ENCODE results near the gene RNASEH2B.
A peak's percentile ranks its signal among the peaks of the same experiment; 100 is the strongest.

The RNASEH2B gene

DNA sequence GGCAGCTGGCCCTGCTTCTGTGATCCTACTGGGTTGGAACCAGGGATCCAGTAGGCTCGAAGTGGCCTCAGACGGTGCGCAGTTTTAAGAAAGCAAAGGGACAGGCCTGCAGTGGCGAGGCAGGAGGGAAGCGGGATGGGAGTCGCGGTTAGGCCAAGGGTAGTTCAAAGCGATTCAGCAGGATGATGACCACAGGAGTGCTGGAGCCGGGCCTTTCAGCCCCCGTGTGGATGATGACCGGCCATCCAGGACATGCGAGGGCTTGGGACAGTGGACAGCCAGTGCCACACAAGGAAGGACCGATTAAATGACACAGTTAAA is 854 bp downstream of the RNASEH2B start:
- peak; percentile 29 for DNase-seq

DNA sequence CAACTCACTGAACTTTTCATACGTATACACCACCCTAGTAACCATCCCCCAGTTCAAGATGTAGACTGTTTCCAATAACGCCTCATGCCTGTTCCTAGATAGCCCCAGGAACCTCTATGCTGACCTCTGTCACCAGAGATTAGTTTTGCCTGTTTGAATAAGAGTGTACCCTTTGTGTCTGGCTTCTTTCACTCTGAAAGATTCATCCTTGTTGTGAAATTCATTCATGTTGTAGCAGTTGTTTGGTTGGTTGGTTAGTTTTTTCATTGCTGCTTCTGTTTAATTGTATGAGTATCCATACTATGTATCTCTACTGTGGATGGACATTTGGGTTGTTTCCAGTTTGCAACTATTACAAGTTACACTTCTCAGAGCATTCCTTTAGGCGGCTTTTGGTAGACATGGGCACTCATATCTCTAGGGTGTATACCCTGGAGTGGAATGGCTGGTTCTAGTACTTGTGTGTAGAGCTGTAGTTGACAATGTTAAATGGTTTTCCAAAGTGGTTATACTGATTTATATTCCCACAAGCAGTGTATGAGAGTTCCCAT is 1.6 kb downstream of the RNASEH2B start:
- no peak for DNase-seq

DNA sequence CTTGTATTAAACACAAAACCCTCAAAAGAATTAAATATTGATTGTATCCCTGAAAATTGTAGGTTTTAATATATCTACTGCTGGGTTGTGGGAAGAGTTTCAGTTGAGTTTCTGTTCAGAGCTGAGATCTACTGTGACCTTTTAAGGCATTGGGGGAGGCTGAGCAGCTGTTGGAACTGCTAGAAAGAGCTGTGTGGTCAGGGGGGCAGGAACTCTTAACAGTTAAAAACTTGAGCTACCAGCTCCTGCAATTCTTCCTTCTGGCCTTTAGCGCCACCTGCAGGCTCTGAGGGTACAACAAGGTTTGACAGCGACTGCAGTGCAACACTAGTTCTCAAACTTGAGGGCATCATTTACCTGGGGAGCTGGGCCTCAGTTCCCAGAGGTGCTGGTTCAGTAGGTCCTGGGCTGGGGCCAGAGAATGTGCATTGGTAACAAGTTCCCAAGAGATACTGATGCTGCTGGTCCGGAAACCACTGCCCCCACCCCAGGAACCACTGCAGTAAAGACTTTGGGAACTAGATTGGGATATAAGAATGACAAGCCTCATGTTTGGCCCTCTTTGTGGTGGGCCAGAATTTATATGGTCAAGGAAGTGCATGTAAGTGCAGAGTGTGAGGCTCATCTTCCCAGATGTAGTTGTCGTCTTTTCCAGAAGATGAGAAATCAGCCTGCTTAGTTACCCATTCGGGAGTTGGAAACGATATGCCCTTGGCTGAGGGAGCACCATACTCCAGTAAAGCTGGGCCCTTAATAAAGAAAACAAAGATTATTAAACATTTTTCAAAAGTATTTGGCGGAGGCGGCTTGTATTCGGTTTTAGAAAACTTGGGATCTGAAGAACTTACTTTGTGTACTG is 2.6 kb downstream of the RNASEH2B start:
- peak; percentile 81 for DNase-seq

- no peak for DNase-seq
These were observed 3.3 kb downstream of the RNASEH2B start for GRCh38 chr13:50912851-50913250.

DNA sequence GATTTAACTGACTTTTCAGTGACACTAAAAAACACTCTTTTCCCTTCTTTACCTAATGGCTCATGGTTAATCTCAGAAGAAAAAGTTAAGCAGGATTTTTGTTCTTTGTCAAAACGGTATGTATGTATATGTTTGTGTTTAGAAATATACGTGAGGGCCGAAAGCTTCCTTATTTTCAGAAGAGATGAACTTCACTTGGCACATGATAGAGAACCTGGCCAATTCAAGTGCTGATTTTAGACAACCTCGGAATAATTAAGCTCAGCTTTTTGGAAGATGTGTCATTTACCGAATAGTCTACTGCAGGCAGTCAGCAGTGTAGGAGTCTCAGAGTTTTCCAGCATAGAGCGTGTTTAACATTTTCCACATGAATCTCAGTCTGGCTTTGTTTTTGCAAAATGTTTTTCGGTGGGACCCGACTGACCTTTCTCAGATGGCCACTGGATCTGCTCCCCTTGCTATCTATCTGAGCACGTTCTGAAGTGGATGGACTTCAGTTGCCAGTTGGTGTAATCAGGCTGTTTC is 4.6 kb downstream of the RNASEH2B start:
- DNase-seq = no peak

GRCh38 chr13:50914848-50915247 is 5.3 kb downstream of the RNASEH2B start:
- no peak for DNase-seq

- no peak for DNase-seq
These were observed 6.0 kb downstream of the RNASEH2B start for GRCh38 chr13:50915565-50915964.

- no peak for DNase-seq
These were observed 7.2 kb downstream of the RNASEH2B start for GRCh38 chr13:50916701-50917184.

DNA sequence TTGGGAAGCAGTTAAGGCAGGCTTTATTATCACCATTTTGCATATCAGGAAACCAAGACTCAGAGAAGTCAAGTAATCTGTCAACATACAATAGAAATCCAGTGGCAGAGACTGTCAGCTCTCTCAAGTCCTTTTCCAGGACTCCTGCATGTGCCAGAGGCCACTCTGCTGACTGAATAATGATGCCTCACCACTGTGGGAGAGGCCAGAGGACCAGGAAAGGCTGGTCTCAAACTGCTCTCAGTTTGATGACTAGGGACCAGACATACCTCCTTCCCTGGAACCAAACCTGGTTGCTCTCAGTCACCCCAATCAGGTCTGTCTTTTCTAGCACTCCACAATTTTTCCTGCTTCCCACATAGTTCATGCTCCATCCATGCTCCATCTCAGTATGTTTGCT is 8.0 kb downstream of the RNASEH2B start:
- DNase-seq = no peak

- DNase-seq = no peak
These were observed 9.0 kb downstream of the RNASEH2B start for GRCh38 chr13:50918567-50918966.

DNA sequence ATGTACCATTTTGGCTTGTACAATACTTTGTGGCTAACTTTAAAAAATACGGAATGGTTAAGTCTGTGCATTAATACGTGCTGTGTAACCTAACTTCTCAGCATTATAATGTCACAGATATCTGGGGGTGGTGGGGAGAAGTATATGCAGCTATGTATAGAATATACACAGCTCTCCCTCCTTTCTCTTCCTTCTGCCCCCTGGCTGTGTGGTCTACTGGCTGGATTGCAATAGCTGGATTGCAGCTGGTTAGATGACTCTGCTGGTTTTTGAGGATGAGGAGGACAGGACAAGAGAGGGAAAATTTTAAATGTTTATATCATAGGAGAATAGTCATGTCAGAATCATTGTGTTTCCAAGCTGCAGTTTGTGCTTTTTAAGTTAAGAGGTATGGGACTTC is 9.7 kb downstream of the RNASEH2B start:
- no peak for DNase-seq

DNA sequence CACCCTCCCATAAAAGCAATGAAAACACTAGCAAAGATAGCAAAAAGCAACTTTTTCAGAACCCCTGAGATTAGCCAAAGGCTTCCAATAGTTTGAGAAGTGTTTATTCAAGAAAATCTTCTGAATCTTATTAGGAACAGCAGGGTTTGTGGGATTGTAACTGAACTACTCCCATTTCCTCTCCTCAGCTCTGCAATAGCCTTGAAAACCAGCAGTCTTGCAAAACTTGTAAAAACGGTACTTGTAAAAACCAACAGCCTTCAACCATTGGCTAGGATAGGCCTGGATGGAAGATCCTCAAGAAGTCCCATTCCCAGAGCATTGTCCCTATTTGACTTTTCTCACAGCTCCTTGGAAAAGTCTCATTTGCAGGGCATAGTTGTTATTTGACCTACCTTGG is 12.1 kb downstream of the RNASEH2B start:
- no peak for DNase-seq

DNA sequence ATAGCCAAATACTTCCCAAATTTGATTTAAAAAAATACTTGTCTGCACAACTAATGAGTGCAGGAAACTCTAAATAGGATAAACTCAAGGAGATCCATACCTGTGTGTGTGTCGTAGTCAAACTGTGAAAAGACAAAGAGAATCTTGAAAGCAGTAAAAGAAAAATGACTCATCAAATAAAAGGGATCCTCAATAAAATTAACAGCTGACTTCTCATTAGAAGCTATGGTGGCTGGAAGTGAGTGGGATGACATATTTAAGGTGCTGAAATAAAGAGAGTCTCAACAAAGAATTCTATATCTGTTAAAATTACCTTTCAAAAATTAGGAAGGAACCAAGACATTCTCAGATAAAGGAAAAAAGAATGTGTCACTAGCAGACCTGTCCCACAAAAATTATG is 13.7 kb downstream of the RNASEH2B start:
- DNase-seq = no peak

- DNase-seq = no peak
These were observed 14.4 kb downstream of the RNASEH2B start for GRCh38 chr13:50924025-50924424.

DNA sequence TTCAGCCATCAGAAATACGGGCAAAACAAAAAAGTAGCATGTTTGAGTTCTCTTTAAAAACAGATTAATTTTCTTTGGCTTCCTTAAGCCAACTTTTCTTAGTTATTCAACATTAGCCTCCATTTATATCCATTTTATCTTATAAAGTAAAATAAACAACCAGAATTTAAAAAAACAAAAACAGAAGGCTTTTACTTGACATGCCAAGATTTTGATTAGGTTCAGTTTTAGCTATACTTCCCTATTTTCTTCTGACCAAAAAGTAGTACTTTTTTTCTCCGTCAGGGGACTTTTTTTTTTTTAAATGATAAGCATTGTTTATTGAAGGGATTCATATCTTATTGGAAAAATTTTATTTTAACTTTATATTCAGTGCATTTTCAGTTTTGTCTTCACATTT is 18.1 kb downstream of the RNASEH2B start:
- no peak for DNase-seq

- DNase-seq = no peak
These were observed 18.5 kb downstream of the RNASEH2B start for GRCh38 chr13:50928102-50928501.

GRCh38 chr13:50928659-50929462 is 19.3 kb downstream of the RNASEH2B start:
- DNase-seq = no peak

DNA sequence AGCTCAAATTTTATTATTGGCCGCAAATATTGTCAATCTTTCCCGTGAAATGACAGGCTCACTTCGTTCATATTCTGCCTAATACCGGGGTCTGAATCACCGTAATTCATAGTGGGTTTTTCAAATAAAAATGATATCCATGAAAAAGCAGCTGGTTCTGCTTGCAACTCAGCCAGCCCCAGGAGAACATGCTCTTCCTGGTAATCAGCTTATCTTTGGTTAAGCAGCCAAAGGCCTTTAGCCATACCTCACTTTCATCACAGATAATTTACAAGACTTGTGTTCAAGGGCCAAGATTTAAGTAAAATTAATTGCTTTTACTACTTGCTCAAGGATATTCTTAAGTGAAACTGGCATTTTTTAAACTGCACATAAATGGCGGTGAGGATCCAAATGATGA is 22.5 kb downstream of the RNASEH2B start:
- DNase-seq = no peak

- no peak for DNase-seq
These were observed 25.3 kb downstream of the RNASEH2B start for GRCh38 chr13:50934735-50935435.

DNA sequence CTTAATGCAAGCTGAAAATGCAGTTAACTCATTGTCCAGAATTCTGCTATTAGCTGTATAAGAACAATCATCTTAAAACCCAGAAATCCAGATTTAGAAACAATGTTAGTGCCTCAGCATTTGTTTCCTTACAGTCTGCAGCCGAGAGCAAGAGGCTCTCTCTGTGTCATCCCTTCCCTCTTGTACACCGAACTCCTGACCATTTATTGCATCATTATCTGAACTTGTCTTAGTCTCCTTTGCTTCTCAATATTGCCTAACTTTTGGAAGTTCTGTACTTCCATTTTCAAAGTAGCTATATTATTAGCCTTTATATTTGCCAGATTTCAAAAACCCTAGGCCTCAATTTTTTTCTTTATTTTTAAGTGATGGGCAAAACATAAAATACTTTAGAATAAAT is 27.1 kb downstream of the RNASEH2B start:
- DNase-seq = no peak

DNA sequence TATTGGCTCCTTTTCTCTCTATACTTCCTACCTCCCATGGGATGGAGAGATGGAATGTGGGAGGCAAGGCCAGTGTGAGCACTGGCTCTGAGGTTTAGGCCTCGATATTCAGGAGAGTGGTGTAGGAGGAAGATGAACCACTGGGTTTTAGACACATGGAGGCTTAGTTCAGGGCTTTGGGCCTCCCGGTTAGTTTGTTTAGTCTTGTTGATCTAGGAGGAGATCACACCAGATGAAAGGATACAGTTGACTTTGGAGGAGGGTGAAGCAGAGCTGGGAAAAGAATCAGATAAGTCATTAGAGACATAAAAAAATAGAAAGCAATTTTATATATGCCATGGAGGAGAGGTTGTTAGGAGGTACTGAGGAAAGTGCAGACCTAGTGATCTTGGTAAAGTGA is 30.9 kb downstream of the RNASEH2B start:
- no peak for DNase-seq

GRCh38 chr13:50941146-50941545 is 31.6 kb downstream of the RNASEH2B start:
- DNase-seq = no peak
